HG03060 (cell line): Measurements from ENCODE around the gene GAS2.

Experiments
- ATAC-seq: cut with Tn5 transposase; IDR thresholded peaks from one replicate; pipeline ENCODE4 v1.9.1; 2021; ENCODE audit warnings: low read depth, moderate number of reproducible peaks; ENCODE audit not compliant: unreplicated experiment

The GAS2 gene

DNA sequence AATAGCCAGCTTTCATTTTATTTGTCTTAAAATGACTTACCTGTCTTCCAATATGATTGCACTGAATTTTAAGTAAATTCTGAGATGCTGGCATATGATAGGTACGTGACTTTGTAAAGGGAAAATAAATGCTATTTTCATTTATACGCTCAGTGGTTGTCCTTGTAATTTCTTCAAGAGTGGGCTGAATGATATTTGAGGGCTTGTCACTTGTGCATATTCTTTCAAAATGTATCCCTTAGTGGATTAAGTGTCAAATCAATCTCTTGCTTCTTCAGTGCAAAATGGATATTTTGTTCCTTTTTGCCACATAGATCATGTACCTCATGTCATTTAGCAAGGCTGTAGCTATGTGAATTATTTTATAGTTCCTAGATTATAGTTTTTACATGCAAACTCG lies 56.9 kb downstream of the GAS2 start:
- ATAC-seq: no peak

DNA sequence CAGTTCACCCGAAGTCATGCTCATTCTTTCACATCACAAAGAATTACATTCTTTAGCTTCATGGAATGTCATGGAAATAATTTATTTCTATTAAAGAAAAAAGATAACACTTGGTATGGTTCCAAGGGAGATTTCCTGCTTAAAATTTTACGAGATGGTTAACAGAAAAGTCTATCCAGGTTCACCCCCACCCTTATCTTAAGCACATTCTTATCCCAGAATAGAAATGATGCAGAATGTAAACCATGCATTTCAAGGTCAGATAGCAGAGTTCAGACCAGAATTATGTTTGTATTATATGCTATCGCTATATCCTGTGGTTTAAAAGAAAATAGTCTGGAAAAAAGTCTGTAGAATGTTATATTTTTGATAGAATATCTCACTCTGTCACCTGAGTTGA lies 58.7 kb downstream of the GAS2 start:
- ATAC-seq: no peak

DNA sequence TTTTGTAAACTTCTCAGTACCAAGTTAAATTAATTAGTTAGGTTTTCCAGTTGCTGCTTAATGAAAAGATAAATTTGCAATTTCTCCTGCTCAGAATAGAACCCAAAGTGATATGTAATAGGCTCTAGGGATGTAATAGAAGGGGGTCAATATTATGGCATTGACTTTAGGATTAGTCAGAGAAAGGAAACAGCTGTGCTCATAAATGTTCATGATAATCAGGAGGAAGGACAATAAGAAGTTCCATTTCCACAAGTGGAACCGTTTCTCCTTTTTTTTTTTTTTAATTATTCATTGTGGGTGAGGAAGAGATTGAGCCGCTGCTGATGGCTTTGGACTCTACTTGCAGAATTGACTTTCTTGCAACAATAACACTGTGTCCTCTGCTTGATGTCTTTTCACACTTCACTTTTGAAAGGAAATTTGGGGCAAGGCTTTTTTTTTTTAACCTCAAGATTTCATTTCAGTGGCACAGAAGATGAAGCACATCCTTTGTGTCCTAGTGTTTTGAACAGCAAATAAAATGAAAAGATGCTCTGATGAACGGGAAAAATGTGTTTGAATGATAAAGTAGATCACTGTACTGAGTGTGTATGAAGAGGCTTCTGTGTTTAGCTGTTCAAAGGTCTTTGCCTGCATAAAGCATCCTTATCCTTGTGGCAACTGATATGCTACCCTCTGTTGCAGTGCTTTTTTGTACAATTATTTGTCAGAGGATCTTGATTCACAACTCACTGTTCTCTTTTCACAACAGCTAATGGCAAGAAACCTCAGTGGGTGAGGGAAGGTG lies 62.4 kb downstream of the GAS2 start:
- ATAC-seq: no peak

DNA sequence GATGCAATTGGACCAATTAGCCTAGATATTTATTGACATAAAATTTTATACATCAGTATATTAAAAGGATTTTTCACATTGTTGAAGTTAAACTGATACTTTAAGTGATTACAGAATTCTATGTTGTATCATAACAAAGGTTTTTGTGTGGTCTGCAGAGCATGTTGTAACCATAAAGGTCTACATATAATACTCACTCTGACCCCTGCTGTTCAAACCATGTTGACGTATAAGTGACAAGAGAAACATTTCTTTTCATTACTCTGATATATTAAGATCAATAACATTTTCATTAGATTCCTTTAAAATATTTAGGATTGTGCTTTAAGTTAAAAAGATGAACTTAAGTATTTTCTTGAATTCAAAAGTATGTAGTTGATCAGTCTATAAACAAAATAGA lies 63.9 kb downstream of the GAS2 start:
- ATAC-seq: no peak

DNA sequence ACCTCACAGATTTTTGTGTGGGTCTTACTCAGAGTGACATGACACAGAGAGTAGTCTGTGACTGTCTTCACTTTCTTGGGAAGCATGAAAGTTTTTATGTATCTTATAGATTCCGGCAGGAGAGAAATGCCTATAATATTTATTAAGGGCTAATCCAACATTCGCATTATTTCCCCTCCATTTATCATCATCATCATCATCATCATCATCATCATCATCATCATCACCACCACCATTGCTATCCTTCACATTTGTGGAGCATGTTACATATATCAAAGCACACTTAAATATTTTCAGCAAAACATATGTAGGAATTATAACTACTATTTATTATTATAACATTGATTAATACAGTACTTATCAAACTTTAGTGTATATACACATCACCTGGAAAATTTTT lies 66.2 kb downstream of the GAS2 start:
- ATAC-seq: no peak

DNA sequence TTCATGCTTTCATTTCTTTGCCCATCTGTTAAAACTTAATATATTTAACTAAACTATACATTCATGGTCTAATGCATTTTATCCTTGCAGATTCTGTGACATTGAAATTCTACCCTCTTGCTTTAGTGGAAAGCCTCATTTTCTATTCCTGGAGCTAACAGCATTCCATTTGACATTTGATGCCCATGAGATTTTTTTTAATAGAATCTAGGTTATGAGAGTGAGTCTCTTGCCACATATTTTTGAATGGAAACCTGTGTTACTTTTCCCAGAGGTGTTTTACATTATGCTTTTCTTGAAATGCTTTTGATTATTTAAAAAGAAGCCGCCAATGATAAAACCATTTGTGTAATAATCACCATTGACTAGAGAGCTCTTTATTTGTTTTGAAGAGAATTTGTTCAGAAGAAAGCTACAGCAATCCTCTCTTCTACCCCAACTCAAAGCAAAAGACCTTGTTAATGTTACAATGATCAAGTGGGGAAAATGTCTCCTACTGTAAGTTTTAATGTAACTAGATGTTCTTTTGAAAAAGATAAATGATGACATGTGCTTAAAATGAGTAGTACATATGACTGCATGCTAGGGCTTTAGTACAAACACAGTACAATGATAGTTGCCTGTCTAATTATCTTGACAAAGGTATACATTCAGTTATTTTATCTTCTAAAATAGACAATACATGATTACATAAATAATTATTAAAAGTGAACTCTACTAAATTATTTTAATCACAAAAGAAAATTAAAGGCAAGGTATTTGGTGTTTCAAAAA lies 67.3 kb downstream of the GAS2 start:
- no peak for ATAC-seq

DNA sequence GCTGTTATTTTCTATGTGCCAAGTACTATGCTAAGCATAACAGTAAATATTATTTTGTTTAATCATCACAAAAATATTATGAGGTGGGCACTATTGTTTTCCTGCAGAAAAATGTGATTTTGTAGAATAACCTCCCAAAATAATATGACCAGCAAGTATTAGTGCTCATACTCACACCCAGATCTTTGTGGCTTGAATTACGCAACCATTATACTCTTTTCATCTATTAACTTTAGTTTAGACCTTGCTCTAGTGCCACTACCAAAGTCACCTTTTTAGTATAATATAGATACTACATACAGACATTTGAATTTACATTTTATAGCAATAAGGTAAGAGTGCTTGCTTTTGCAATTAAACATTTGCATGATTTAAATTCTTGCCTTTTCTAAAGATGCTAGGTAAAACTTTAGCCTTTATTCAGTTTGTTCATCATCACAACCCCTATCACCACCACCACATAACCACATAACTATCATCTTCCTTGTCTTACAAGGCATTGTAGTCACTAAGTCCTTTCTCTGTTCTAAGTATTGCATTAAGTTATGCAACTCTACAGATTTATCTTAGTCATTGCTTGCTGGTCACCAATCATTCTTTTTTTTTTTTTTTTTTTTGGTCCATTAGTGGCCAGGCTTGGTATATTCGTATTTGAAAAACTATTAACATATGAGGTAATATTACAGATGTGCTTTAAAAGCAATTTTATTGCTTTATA lies 68.4 kb downstream of the GAS2 start:
- no peak for ATAC-seq

DNA sequence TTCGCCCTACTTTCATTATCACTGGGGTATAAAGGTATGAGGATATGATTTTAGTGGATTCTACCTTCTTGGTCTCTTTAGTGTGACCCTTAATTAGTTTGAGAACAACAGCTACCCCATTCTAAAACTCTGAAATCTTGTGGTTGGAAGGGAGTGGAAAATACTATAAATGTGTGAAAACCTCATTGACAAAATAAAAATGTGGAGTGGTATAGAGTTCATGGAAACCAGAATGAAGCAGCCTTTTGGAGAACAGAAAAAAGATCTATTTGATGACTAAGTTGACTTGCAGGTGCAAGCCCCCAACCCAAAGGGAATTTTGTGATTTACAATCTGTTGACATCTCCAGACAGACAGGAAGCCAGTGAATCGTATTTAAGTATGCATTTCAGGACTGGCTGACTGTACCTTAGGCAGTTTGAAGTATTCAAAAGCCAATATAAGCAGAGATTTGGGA lies 75.8 kb downstream of the GAS2 start:
- ATAC-seq: no peak

DNA sequence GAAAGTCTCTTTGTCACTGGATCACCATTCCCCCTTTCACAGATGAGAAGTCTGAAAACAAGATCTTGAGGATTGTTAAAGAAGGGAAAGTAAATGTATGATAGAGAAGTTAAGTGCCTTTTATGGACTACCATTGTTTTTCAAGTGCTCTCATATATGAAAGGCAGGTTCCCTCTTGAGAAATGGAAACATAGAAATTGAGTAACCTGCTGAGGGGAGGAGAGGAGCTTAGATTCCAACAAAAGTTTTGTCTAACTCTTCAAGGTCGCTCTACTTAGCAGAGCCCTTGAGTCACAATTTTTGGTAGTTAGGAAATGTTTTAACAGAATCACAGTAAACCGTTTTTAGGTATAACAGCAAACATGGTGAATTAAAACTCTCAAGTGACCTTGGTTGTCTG lies 83.1 kb downstream of the GAS2 start:
- ATAC-seq: no peak

DNA sequence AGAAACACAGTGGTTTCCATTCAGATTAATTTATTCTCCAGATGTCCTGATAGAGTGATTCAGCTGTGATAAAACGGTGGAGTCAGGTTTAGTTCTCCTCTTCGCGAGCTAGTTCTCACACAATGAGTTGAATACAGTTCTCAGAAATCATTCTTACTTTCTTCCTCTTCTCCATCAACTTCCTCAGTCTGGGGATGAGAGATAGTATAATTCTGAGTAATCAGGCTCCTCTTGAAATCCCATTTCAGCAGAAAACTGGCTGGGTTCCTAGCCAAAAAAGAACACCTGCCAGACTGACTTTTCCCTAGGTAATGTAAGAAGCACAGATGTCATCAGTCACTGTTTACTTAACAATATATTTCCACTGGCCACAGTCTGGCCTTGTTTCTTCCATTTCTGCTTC lies 86.5 kb downstream of the GAS2 start:
- no peak for ATAC-seq

DNA sequence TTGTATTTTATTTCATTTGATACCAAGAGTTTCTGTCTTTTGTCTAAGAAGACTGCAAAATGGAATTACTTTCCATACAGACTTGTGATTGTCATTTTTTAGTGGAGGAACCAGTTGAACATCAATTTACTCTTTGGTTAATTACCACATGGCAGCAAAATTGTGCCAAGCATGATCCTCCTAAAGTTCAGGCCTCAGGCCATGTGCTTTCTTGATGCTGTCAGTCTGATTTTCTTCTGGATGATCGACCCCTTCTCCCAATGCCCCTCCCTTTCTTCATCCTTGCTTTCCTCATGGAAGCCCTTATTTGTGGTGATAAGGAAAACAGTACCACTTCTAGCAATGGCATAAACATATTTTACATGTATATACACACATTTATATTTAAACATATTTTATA lies 87.0 kb downstream of the GAS2 start:
- no peak for ATAC-seq

DNA sequence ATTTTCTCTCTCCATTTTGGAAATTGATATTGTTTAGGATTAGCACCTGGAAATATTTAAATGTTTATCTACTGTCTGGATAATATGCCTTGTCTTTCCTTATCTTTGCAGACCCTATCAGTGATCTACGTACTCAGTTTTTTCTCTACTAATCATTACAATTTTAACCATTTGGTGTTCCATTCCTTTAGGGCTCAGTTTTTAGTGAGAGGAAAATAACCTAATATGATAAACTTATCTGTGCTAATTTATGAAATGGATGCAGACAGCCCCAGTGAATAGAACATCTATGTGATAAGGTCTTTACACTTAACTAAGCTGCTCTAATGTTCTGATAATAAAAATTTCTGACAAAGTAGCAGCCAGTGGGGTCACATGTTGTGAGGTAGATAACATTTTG lies 94.7 kb downstream of the GAS2 start:
- ATAC-seq: no peak

DNA sequence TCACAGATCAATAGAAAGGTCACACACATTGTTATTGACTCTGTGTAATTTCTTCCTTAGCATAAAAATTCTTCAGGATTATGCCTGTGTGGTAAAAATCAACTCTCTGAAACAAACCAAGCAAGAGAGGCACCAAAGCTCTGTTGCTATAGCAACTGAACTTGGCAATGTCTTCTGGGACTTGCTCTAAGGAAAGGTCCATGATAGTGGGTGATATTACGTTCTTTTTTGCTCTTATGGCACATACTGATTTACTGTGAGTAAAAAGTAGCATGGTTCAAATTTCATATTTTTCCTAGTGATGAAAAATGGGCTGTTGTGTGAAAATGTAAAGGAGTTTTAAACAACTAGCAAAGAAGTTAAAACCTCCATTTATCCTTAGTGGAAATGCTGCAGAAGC lies 96.8 kb downstream of the GAS2 start:
- ATAC-seq: no peak

DNA sequence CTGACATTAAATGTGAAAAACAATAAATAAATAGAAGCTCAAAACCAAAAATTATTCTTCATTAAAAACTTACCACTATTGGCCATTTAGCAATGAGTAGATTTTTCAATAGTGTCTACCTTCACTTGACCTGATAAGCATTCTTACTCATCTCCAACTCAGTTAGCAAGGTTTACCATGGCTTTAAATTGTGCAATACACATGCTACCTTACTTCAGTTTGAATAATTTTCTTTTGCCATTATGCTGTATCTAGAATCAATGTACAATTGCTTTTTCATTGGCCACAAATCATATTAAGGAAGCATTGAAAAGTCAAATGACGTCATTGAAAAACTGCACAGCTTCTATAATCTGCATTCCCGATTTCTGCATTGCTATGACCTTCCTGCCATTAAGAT lies 98.3 kb downstream of the GAS2 start:
- ATAC-seq: no peak

DNA sequence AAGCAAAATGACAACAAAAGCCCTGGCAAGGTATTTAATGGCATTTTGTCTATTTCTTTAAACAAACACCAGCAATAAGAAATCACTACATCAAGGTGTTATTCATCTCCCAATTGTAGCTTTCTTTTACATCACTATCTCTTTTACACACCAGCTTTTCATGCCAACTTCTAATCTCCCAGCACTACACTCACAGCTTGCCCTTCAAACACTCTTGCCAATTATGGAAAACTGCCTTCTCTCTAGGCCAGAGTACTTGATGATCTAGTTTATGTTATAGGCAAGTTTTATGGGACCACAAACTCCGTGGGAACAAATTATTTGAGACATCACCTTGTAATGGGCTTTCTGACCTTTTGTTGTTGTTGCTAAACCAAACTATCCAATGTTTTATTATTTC lies 101.9 kb downstream of the GAS2 start:
- ATAC-seq: no peak

DNA sequence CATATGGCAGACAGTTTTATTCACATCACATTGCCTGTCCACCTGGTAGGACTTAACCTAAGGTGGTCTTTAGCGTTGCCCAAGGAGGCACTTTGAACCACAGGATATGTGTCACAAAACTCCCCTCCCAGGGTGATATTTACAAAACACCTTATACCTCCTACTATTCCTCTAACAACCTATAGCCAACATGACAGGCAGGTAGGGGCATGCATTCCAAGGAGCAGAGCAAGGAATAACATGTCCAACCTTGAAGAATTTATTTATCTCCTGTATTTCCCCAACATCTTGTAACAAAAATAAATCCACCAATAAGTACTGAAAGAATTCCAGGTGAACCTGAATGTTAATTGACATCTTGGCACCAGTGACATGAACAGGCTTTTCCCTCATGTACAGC lies 102.7 kb downstream of the GAS2 start:
- no peak for ATAC-seq

DNA sequence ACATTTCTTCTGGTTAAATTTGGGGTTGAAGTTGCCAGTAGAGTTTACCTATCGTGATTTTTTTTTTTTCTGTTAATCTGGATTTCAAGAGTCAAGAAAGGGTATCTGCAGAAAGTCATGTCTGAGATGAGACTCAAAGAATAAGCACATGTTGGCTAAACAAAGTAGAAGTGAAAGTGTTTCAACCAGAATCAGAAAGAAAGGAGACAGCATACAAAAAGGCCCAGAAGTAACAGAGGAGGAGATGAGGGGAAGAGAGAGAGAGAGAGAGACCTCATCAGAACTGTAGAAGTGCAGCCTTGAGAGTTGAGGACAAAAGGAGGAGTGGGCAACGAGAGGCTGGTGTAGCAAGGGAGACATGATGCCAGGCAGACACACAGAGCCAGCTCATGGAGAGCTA lies 108.3 kb downstream of the GAS2 start:
- peak; percentile 44 for ATAC-seq

DNA sequence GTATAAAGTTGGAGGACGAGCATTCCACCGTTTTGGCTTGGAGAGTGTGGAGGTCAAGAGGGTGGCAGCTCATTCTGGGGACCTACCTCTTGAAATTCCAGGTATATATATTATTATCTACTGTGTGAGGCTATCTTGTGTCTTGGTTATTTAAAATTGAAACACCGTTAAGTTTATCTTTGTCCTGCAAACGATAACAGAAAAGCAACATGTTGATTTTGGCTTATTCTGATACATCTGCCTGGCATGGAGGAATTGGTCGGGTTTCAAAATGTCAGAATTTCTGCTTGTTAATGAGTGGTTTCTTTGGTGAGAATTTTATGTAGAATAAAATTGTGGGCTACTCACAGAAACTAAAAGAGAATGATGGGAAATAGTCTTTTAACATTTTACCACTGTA lies 108.8 kb downstream of the GAS2 start:
- ATAC-seq: no peak

DNA sequence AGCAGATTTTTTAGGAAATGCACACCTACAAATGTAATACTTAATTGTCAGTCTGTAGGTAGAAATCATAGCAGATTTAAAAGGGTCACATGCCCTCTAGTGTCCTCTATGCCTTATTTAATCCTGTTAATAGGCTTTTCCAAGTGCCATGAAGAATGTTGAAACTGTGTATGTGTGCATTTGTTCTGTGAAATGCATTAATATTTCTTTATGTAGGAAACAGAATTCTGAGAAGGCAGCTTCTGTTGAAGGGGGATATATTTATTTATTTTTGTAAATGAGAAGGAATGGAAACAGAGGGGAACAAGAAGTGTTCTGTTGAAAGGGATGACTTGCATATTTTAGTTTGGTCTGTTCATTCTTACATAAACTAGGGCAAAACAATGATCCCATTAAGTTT lies 112.2 kb downstream of the GAS2 start:
- ATAC-seq: no peak

DNA sequence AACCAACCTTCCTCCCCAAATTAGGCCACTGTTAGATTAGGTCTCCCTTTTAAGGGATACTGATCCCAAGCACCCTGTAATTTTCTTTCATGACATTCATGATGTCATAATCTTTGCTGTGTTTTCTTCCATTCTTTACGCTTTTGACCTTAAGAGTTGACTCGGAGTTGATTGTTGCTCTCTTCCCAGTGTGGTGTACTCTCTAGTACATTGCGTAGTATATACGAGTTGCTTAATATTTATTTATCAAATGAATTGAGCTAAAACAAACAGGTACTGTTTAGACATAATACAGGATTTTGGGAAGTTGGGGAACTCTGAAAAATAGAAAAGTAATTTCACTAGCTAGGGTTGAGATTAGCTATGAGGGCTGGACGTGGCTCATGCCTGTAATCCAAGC lies 113.4 kb downstream of the GAS2 start:
- ATAC-seq: no peak

DNA sequence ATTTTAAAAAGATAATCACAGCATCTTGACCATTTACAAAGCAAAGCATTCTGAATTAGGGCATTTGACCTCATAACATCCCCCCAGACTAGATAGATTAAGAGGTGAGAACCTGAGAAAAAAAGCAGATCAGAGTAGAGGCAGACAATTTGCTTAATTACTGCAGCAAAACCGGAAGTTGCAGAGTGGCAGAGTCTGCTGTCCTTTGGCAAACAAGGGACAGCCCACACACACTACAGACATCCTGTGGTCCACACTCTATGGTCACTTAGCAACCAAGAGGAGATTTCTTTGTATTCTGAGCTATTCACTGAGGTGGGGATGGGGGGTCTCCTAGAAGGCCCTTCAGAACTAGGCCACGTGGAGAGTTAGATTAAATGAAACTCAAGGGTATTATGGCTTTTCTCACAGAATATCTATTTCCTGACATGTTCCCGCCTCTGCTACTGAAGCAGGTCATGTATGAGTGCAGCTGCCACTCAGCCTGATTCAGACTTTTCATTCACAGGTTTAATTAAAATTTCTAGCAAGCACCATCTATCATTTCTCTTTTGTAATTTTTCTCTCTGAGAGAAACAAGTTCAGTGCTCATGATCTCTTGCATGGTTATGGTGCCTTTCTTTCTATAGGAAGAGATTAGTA lies 114.7 kb downstream of the GAS2 start:
- peak; percentile 86 for ATAC-seq
